Activated CD8-positive, alpha-beta memory T cell treated with anti-CD3 and anti-CD28 coated beads for 1 hour (primary cell): Measurements from ENCODE around the gene LAMA3.
"Not testable (repeated sequence)": the region's sequence is repeated elsewhere in the genome, so short reads cannot be mapped to it uniquely, and the experiment has no call there.

Experiments
- DNase-seq, 2 donors: peaks; one replicate each; pipeline ENCODE4 v3.0.0-alpha.2; 2020; ENCODE audit warnings: low read depth in 1 of 2; ENCODE audit errors: extremely low read depth in 1 of 2

The LAMA3 gene

GRCh38 chr18:23703057-23703986, 14.1 kb downstream of the LAMA3 start:
- DNase-seq, result no peak

GRCh38 chr18:23703987-23704384, 14.7 kb downstream of the LAMA3 start:
- no peak for DNase-seq

GRCh38 chr18:23704806-23705205, 15.6 kb downstream of the LAMA3 start:
- no peak for DNase-seq

GRCh38 chr18:23706971-23707640, 17.9 kb downstream of the LAMA3 start:
- no peak for DNase-seq

GRCh38 chr18:23710068-23710527, 20.8 kb downstream of the LAMA3 start:
- no peak for DNase-seq

- DNase-seq, result no peak
Measured at GRCh38 chr18:23710946-23711345, 21.7 kb downstream of the LAMA3 start.

GRCh38 chr18:23711426-23711825, 22.2 kb downstream of the LAMA3 start:
- DNase-seq, result no peak

- DNase-seq, result no peak
Measured at GRCh38 chr18:23712445-23712844, 23.2 kb downstream of the LAMA3 start.

GRCh38 chr18:23714576-23714975, 25.3 kb downstream of the LAMA3 start:
- DNase-seq, result no peak

- DNase-seq, result not testable (repeated sequence)
Measured at GRCh38 chr18:23716079-23716478, 26.8 kb downstream of the LAMA3 start.

GRCh38 chr18:23716516-23716915, 27.3 kb downstream of the LAMA3 start:
- DNase-seq, result no peak

GRCh38 chr18:23716966-23717365, 27.7 kb downstream of the LAMA3 start:
- no peak for DNase-seq

GRCh38 chr18:23718243-23718720, 29.0 kb downstream of the LAMA3 start:
- no peak for DNase-seq

- no peak for DNase-seq
Measured at GRCh38 chr18:23718731-23719130, 29.5 kb downstream of the LAMA3 start.

GRCh38 chr18:23719634-23720201, 30.5 kb downstream of the LAMA3 start:
- no peak for DNase-seq

GRCh38 chr18:23721696-23722480, 32.6 kb downstream of the LAMA3 start:
- no peak for DNase-seq

- DNase-seq, result no peak
Measured at GRCh38 chr18:23722646-23723045, 33.4 kb downstream of the LAMA3 start.

- DNase-seq, result no peak
Measured at GRCh38 chr18:23723121-23723520, 33.9 kb downstream of the LAMA3 start.

GRCh38 chr18:23724681-23725080, 35.4 kb downstream of the LAMA3 start:
- no peak for DNase-seq

- no peak for DNase-seq
Measured at GRCh38 chr18:23725351-23725750, 36.1 kb downstream of the LAMA3 start.
